ENCODE results near the gene CRTC3. TPM values are rescaled to one million over a fixed set of nuclear protein-coding genes. Genes with fewer than 3 reads are reported as not detected.

Gene CRTC3
- total RNA-seq, 2 experiments from 2014 or later = 5.6 to 14.7 TPM

DNA sequence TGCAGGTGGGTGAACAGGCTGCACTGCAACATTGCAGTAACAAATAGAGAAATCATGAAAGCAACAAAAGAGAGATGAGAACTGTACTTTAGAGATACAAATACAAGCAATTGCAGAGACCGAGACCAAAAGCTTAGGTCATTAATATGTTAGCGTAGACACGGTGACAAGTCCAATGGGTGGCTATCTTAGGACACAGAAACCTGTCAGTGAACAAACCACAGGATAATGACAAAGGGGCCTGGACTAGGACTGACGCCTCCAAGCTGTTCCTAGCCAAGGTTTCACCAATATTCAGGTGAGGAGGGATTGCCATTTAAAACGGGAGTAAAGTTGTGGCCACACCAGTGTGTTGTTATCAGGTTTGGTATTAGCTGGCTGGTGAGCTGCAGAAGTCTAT lies 145.7 kb downstream of the CRTC3 start:
- TF ChIP-seq CTCF (conservative IDR thresholded peaks at IDR 0.05; ENCODE audit: low read length) (no peak), EZH2phosphoT487 (IDR thresholded peaks at IDR 0.05; ENCODE audit: borderline replicate concordance, low read depth, low read length) (no peak)
- BruUV-seq (replicated peaks) = no TSS peak
- H3K36me3 ChIP-seq (ENCODE audit: insufficient read depth, low read length) = no peaks in the 10 kb centered on the region
- H2AFZ ChIP-seq (ENCODE audit: low read length) = no peak overlapping the region
- ChIA-PET CTCF (ENCODE audit: unreplicated experiment) (no interaction called here), POLR2A (no interaction called here)
- no peaks in the 10 kb centered on the region for H4K20me1 ChIP-seq (ENCODE audit: insufficient read depth, low read length)
- H3K9me3 ChIP-seq (ENCODE audit: low read length) = no peaks in the 10 kb centered on the region
- no peaks in the 10 kb centered on the region for H3K4me1 ChIP-seq (ENCODE audit: insufficient read depth, low read length, poor library complexity, severe bottlenecking)
- no peak for DNase-seq (ENCODE audit: low spot score)
- no peaks in the 10 kb centered on the region for H3K9me2 ChIP-seq (ENCODE audit: insufficient read depth, low read length)
- H3K79me2 ChIP-seq (ENCODE audit: insufficient read depth, low read depth, low read length) = no peaks in the 10 kb centered on the region
- no peak overlapping the region for H3K27ac ChIP-seq (ENCODE audit: low read depth, low read length, poor library complexity, severe bottlenecking)
- intact Hi-C loops (cut with micrococcal nuclease; ENCODE audit: unreplicated experiment) = no loop called here
- H3K4me2 ChIP-seq (ENCODE audit: low read length) = no peak overlapping the region
- no peak overlapping the region for H3K4me3 ChIP-seq (ENCODE audit: low read depth, low read length, poor library complexity, severe bottlenecking)

- Histone ChIP-seq H3K9me2 (ENCODE audit: insufficient read depth, low read length) (no peaks in the 10 kb centered on the region), H3K79me2 (ENCODE audit: insufficient read depth, low read depth, low read length) (no peaks in the 10 kb centered on the region), H4K20me1 (ENCODE audit: insufficient read depth, low read length) (no peaks in the 10 kb centered on the region), H3K9me3 (ENCODE audit: low read length) (no peaks in the 10 kb centered on the region), H3K4me2 (ENCODE audit: low read length) (no peak overlapping the region), H2AFZ (ENCODE audit: low read length) (no peak overlapping the region), H3K36me3 (ENCODE audit: insufficient read depth, low read length) (no peaks in the 10 kb centered on the region), H3K27ac (ENCODE audit: low read depth, low read length, poor library complexity, severe bottlenecking) (no peak overlapping the region), H3K4me1 (ENCODE audit: insufficient read depth, low read length, poor library complexity, severe bottlenecking) (no peaks in the 10 kb centered on the region), H3K4me3 (ENCODE audit: low read depth, low read length, poor library complexity, severe bottlenecking) (no peak overlapping the region)
- intact Hi-C loops (cut with micrococcal nuclease; ENCODE audit: unreplicated experiment) = no loop called here
- no TSS peak for BruUV-seq (replicated peaks)
- ChIA-PET POLR2A (interaction anchor here (0.5 to 0.6 kb wide), 2 partner anchors 177 to 1291 kb away, joined by 3 to 4 read pairs; no protein-coding TSS in a partner anchor), CTCF (ENCODE audit: unreplicated experiment) (no interaction called here)
- TF ChIP-seq EZH2phosphoT487 (IDR thresholded peaks at IDR 0.05; ENCODE audit: borderline replicate concordance, low read depth, low read length) (no peak), CTCF (conservative IDR thresholded peaks at IDR 0.05; ENCODE audit: low read length) (no peak)
- DNase-seq (ENCODE audit: low spot score) = peak; percentile 38
Measured at GRCh38 chr15:90677807-90678790, 148.4 kb downstream of the CRTC3 start.

DNA sequence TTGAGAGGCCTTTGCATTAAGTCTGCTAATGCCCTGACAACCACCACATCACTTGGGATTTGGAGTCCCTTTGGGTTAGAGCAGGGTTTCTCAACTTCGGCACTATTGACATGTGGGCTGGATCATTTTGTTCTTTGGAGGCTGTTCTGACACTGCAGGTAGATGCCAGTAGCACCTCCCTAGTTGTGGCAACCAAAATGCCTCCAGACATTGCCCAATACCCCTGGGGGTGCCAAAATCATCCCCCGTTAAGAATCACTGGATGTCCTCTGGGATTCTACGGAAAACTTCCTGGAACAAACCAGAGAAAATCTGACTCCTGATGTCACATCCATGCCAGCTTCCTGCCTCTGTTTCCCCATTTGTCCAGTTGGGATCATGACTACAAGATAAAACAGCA lies 150.2 kb downstream of the CRTC3 start:
- Histone ChIP-seq H3K4me3 (ENCODE audit: low read depth, low read length, poor library complexity, severe bottlenecking) (no peak overlapping the region), H3K9me2 (ENCODE audit: insufficient read depth, low read length) (no peaks in the 10 kb centered on the region), H3K4me2 (ENCODE audit: low read length) (no peak overlapping the region), H3K4me1 (ENCODE audit: insufficient read depth, low read length, poor library complexity, severe bottlenecking) (no peaks in the 10 kb centered on the region), H3K79me2 (ENCODE audit: insufficient read depth, low read depth, low read length) (no peaks in the 10 kb centered on the region), H4K20me1 (ENCODE audit: insufficient read depth, low read length) (no peaks in the 10 kb centered on the region), H3K27ac (ENCODE audit: low read depth, low read length, poor library complexity, severe bottlenecking) (no peak overlapping the region), H2AFZ (ENCODE audit: low read length) (no peak overlapping the region), H3K36me3 (ENCODE audit: insufficient read depth, low read length) (no peaks in the 10 kb centered on the region), H3K9me3 (ENCODE audit: low read length) (no peaks in the 10 kb centered on the region)
- intact Hi-C loops (cut with micrococcal nuclease; ENCODE audit: unreplicated experiment) = no loop called here
- no peak for DNase-seq (ENCODE audit: low spot score)
- ChIA-PET CTCF (ENCODE audit: unreplicated experiment) (no interaction called here), POLR2A (no interaction called here)
- TF ChIP-seq CTCF (conservative IDR thresholded peaks at IDR 0.05; ENCODE audit: low read length) = no peak
- TF ChIP-seq EZH2phosphoT487 (IDR thresholded peaks at IDR 0.05; ENCODE audit: borderline replicate concordance, low read depth, low read length) = no peak
- BruUV-seq (replicated peaks) = no TSS peak

Data from OCI-LY7 (cell line).